WI38 (cell line): ENCODE data around the gene AGRN.

ENCODE experiments used
- H3K4me3 ChIP-seq: 2 replicates; pipeline ENCODE4 v1.5.1; 2011; ENCODE audit warnings: low read depth, mild to moderate bottlenecking, control low read depth, low read length
- TF ChIP-seq, protein P1 (sequence below): IDR thresholded peaks from 2 replicates; pipeline ENCODE4 v1.5.1; 2012; ENCODE audit warnings: low read depth, mild to moderate bottlenecking, control low read depth, low read length

Gene AGRN

DNA sequence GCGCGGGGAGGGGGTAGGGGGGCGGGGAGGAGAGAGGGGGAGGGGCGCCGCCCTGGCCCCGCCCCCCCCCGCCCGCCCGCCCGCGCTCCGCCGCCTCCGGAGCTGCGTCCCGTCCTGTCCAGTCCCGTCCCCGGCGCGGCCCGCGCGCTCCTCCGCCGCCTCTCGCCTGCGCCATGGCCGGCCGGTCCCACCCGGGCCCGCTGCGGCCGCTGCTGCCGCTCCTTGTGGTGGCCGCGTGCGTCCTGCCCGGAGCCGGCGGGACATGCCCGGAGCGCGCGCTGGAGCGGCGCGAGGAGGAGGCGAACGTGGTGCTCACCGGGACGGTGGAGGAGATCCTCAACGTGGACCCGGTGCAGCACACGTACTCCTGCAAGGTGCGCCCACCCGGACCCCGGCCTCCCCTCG, at the start of gene AGRN:
Gene AGRN, plus strand, starts transcription at position 121 of the 405 bp plus-strand sequence. Its CDS starts 53 bp downstream, at position 174.
- TF ChIP-seq, protein P1, sequence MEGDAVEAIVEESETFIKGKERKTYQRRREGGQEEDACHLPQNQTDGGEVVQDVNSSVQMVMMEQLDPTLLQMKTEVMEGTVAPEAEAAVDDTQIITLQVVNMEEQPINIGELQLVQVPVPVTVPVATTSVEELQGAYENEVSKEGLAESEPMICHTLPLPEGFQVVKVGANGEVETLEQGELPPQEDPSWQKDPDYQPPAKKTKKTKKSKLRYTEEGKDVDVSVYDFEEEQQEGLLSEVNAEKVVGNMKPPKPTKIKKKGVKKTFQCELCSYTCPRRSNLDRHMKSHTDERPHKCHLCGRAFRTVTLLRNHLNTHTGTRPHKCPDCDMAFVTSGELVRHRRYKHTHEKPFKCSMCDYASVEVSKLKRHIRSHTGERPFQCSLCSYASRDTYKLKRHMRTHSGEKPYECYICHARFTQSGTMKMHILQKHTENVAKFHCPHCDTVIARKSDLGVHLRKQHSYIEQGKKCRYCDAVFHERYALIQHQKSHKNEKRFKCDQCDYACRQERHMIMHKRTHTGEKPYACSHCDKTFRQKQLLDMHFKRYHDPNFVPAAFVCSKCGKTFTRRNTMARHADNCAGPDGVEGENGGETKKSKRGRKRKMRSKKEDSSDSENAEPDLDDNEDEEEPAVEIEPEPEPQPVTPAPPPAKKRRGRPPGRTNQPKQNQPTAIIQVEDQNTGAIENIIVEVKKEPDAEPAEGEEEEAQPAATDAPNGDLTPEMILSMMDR: no peak
- peak within 1 kb of the TSS; percentile 68 for H3K4me3 ChIP-seq

DNA sequence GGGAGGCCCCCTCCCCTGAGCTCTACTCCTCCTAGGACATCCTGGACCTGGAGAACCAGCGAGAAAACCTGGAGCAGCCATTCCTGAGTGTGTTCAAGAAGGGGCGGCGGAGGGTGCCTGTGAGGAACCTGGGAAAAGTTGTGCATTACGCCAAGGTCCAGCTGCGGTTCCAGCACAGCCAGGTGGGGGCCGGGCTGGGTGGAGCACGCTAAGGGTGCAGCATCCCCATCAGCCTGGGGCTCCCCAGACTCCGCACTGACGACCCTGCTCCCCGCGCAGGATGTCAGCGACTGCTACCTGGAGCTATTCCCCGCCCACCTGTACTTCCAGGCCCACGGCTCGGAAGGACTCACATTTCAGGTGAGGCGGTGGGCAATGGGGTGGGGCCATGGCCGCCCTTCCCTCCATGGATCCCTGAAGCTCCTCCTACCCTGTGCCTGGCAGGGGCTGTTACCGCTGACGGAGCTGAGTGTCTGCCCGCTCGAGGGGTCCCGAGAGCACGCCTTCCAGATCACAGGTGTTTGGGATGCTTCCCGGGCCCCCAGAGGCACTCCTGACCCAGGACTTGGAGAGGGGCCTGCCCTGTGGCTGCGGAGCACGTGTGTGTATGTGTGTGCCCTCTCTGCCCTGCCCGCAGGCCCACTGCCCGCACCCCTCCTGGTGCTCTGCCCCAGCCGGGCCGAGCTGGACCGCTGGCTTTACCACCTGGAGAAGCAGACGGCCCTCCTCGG, 49.5 kb upstream of the AGRN start:
- TF ChIP-seq, protein P1: no peak

DNA sequence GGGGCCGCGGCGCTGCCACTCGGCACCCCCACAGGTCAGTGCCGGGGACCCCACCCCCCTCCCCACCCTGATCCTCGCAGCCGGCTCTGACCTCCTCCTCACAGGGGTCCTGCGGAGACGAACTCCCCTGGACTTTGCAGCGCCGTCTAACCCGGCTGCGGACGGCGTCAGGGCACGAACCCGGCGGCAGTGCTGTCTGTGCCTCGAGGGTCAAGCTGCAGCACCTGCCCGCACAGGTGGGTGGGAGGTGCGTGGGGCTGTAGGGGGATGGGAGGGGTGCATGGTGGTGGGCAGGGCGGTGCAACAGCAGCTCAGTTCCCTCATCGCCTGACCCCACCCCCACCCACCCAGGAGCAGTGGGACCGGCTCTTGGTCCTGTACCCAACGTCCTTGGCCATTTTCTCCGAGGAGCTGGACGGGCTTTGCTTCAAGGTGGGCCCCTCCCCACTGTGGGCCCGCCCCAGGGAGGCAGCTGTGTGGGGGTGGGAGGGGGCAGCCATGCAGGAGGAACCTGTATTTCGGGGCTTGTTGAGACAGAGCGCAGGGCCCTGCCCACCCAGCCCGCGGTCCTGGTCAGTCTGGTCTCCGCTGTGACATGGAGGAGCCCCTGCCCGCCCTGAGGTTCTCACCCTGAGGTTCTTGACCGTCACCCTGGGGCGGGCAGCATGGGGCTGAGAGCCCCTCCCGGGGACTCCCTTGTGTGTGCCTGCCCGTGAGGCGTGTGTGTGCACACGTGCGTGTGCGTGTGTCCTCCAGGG, 48.8 kb upstream of the AGRN start:
- TF ChIP-seq, protein P1: no peak

More for the DNA sequence above, 49.5 kb upstream of the AGRN start:
- H3K4me3 ChIP-seq: no peak overlapping the region

DNA sequence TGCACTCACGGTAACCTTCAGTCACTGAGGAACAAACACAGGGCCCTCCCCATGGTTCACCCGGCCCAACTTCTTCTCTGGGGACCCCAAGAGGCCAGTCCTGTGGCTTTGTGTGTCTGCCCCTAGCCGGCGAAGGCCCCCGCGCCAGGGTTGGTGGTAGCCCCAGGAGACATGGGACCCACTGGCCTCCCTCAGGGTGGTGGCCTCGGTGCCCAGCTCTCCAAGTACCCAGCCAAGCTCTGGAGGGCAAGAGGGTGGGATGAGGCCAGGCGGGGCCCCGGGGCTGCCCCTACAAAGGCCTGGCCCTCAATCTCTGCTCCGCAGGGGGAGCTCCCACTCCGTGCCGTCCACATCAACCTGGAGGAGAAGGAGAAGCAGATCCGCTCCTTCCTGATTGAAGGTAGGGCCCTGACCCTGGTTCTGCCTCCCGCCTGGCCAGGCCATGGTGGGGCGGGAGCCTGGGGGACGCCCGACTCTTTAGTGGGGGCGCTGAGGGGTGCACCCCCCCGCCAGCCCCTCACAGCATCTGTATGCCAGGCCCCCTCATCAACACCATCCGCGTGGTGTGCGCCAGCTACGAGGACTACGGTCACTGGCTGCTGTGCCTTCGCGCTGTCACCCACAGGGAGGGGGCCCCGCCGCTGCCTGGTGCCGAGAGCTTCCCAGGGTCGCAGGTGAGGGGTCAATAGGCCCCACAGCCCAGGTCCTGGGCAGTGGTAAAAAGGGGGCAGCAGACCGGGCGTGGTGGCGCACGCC, 48.0 kb upstream of the AGRN start:
- TF ChIP-seq, protein P1: no peak
- no peak overlapping the region for H3K4me3 ChIP-seq

More for the DNA sequence above, 48.8 kb upstream of the AGRN start:
- H3K4me3 ChIP-seq: no peak overlapping the region

DNA sequence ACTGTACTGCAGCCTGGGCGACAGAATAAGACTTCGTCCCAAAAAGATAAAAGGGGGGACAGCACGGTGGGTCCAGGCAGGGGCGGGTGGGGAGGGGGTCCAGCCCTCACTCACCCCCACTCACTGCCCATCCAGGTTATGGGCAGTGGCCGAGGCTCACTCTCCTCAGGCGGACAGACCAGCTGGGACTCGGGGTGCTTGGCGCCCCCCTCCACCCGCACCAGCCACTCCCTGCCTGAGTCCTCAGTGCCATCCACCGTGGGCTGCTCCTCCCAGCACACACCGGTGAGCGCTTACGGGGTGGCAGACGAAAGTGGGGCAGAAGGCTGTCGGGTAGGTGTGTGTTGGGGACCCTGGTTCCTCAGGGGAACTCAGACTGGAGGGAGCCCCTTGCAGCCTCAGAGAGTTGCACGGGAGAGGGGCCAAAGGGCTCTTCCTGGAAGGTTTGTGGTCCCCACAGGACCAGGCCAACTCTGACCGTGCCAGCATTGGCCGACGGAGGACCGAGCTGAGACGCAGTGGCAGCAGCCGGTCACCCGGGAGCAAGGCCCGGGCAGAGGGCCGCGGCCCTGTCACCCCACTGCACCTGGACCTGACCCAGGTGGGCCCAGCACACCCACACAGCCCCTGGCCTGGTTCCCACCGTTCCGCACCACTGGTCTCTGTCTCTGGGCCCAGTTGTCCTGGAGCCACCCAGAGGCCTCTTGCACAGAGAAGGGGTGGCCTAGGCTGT, 47.0 kb upstream of the AGRN start:
- TF ChIP-seq, protein P1: no peak

DNA sequence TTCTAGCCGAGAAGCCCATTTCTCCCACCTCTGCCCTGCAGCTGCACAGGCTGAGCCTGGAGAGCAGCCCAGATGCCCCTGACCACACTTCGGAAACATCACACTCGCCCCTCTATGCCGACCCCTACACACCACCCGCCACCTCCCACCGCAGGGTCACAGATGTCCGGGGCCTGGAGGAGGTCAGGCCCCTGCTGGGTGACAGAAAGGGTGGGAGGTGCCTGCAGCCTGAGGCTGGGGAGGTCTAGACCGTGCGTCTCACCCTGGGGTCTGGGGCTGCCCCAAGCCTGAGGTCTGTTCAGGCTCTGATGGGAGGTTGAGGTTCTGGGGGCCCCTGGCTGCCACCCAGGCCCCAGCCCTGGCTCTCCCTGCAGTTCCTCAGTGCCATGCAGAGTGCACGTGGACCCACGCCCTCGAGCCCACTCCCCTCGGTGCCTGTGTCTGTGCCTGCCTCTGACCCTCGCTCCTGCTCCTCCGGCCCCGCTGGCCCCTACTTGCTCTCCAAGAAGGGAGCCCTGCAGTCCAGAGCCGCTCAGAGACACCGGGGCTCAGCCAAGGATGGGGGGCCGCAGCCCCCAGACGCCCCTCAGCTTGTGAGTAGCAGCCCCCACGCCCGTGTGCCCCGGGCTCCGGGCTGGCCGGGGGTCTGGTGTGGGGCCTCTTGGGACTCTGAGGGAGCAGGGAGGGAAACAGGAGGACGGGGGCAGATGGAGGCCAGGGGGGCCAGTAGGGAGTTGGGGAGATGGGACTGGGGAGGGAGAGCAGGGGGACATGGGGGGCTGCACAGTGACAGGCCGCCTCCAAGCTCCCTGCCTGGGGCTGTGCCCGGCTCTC, 46.2 kb upstream of the AGRN start:
- no peak overlapping the region for H3K4me3 ChIP-seq
- TF ChIP-seq, protein P1: no peak

More for the DNA sequence above, 47.0 kb upstream of the AGRN start:
- no peak overlapping the region for H3K4me3 ChIP-seq
